HG03097 (cell line): ENCODE data around the gene ONECUT2.

Experiments
- ATAC-seq: cut with Tn5 transposase; IDR thresholded peaks from one replicate; pipeline ENCODE4 v1.9.1; 2021; ENCODE audit not compliant: unreplicated experiment, low FRiP score

ONECUT2 gene

DNA sequence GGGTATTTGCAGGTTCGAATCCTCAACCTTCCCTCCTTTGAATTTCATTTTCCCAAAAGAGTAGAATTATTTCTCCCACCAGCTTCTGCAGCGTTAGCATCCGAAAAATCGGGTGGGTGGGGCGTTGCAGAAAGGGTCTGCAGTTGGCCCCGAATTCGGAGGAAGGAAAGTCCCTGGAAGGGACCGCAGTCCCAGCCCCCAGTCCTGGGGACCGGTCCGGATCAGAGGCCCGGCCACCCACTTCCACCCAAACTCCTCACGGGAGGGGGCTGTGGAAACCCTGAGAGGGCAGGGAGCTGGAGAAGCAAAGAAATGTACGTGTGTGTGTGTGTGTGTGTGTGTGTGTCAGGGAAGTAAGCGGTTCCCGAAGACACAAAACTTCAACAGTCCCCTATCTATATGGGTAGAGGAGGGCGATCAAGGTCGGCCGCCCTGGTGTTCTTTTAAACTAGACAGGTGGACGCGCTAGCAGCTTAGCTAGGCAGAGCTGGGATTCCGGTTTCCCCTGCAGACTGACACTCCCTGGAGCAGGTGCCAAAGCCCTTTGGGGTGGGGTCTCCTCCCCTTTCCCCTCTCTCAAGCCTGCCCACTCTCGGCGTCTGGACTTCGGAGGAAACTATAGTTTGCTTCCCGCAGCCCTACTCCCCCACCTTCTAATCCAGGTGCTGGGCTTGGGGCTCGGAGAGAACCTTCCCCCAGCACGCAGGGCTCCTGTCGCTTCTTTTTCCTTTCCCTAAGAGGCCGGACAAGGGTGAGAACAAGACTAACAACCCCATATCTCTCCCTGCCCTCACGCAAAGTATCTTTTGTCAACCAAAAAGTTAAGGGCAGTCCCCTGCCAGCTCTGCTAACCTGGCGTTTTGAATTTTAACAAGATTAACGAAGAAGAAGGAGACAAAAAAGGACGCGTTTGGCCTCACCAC lies 4.8 kb upstream of the ONECUT2 start:
- ATAC-seq = no peak

DNA sequence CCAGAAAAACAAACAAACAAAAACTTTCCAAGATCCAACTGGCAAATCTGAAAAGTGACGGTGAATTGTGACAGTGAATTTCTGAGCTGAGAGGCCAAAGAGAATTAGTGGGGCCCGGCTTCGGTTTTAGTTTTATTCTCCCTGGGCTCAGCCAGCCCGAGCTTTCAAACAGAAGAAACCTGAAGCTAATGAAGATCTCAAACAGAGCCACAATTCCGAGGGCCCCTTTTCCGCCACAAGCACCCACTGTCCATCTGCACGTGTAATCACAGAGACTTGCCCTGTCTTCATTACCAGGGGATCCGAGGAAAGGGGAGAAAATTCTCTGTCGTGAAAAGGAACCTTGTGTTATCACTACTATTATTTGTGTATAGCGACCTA lies 4.2 kb upstream of the ONECUT2 start:
- no peak for ATAC-seq

DNA sequence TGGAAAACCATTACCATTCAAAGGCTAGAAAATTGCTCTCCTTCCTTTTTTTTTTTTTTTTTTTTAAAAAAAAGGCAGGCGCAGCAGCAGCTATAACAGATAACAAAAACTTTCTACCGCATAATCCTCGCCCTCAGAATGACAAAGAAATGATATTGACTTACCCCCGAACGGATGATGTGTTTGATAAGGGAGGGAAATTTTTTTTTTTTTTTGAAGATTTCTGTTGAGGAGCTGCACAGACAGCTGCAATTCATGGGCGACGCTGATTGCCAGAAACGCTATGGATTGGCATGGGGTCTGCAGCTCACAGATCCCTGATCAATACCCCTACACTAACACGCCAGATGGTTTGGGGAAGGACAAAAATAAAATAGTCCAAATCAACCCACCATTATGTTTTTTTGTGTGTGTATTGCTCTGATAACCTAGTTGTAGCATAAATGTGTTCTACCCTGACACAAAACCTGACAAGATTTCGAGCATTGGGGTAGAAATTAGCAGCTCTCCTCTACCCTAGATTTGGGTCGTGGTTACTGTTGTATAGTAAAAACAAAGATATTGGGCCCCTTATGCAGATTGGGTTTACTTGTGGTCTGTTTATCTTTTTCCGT lies 3.6 kb upstream of the ONECUT2 start:
- ATAC-seq = no peak

DNA sequence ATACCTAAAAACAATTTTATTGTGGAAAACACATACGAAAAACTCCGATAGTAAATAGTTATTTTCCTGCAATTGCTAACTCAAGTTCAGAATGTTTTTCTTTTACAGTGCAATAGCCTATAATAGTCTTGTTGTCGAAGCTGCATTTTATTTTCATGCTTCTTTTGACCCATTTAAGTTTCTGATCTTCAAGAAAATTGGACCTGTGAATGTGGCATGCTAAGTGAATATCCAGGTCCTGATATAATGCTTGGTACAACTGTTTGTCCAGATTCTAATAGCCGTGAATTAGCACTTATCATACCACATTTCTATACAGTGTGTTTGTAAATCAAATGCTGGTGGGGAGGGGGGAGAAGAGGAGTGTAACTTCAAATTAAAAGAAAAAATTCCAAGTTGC lies 3.0 kb upstream of the ONECUT2 start:
- no peak for ATAC-seq

DNA sequence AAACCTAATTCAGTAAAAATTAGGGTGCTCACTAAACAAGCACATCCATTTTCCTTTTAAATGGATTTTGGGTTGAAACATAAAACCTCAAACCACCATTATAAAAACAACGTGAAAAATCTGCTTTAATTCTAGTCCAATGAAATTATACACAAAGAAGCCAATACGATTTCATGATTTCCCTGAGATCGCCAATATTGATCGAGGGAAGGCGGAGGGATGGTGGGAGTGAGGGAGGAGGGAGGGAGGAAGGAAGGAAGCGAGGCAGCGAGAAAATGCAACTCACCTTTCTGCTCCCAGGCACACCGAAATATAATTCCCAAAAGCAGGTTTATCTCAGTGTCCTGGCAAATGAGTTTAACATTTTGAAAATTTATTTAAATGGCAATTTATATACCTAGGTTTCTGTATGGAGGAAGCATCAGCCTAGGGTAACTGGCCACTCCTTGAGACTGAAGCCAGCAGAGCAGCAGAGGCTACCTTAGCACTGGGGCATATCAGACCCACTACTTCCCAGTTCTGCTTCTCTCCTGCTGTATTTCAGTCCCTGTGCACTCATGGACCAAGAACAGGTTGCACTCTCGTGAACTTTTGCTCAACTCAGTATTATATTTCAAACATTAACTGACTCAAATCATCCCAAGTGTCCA lies 2.3 kb upstream of the ONECUT2 start:
- no peak for ATAC-seq

DNA sequence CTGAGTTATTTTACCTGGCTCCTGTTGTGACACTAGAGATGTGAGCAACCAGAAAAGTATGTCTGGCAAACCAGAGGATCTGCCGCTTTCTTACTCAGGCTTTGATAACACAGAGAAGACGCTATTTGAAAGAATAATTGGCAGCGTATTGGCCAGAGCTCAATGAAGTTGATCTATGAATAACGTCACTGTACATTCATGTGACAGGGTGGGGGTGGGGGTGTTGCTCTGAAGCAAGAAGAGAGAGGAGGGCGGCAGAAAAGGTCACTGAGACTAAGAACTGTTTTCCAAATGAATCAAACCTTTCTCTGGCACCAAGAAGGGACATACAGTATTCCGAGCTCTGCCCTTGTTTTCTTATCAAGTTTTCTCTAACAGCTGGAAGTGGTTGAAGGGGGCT lies 1.7 kb upstream of the ONECUT2 start:
- no peak for ATAC-seq

DNA sequence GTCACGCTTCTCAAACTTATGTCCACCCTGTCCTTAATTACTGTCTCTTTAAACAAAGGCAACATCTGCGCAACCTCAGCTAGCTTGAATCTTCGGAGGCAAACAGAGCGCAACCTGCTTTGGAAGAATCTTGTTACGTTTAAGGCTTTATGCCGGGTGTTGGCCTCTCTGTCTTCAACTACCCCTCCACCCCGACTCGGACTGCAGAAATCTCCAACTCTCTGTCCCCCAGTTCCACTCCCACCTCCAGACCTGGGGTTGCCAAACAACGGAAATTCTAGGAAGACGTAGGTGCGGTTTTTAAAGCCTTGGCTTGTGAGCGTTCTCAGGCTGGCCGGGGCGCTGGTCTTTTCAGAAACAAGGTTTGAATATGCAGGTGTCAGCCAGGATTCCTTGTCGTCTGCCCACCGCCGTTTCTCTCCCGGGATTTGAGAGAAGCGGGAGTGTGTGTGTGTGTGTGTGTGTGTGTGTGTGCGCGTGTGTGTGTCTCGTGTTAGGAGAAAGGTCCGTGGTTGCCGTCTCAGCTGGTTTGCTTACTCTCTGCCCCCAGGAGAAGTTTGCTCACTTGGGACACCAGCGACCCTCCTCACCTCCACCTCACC lies 1.1 kb upstream of the ONECUT2 start:
- no peak for ATAC-seq

DNA sequence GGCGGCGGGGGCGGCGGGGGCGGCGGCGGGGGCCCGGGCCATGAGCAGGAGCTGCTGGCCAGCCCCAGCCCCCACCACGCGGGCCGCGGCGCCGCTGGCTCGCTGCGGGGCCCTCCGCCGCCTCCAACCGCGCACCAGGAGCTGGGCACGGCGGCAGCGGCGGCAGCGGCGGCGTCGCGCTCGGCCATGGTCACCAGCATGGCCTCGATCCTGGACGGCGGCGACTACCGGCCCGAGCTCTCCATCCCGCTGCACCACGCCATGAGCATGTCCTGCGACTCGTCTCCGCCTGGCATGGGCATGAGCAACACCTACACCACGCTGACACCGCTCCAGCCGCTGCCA lies 644 bp downstream of the ONECUT2 start:
- no peak for ATAC-seq

DNA sequence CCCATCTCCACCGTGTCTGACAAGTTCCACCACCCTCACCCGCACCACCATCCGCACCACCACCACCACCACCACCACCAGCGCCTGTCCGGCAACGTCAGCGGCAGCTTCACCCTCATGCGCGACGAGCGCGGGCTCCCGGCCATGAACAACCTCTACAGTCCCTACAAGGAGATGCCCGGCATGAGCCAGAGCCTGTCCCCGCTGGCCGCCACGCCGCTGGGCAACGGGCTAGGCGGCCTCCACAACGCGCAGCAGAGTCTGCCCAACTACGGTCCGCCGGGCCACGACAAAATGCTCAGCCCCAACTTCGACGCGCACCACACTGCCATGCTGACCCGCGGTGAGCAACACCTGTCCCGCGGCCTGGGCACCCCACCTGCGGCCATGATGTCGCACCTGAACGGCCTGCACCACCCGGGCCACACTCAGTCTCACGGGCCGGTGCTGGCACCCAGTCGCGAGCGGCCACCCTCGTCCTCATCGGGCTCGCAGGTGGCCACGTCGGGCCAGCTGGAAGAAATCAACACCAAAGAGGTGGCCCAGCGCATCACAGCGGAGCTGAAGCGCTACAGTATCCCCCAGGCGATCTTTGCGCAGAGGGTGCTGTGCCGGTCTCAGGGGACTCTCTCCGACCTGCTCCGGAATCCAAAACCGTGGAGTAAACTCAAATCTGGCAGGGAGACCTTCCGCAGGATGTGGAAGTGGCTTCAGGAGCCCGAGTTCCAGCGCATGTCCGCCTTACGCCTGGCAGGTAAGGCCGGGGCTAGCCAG lies 1.2 kb downstream of the ONECUT2 start:
- ATAC-seq = no peak

DNA sequence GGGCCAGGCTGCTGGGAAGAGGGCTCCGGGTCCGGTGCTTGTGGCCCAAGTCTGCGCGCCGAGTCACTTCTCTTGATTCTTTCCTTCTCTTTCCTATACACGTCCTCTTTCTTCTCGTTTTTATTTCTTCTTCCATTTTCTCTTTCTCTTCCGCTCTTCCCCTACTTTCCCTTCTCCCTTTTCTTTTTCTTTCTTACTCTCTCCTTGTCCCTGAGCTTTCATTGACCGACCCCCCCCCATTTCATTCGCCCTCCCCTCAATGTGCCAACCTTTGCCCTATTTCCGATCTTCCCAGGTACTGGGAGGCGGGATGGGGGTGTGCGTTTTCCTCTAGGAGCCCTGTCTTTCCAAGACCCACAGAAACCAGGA lies 1.8 kb downstream of the ONECUT2 start:
- ATAC-seq = no peak

DNA sequence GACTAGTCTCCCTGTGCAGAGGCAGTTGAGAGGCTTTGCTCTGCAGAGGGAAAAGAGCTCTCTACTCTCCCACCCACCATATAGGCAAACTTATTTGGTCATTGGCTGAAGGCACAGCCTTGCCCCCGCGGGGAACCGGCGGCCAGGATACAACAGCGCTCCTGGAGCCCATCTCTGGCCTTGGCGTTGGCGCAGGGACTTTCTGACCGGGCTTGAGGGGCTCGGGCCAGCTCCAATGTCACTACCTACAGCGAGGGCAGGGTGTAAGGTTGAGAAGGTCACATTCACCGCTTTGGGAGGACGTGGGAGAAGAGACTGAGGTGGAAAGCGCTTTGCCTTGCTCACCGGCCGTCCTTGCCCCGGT lies 2.2 kb downstream of the ONECUT2 start:
- ATAC-seq = no peak

DNA sequence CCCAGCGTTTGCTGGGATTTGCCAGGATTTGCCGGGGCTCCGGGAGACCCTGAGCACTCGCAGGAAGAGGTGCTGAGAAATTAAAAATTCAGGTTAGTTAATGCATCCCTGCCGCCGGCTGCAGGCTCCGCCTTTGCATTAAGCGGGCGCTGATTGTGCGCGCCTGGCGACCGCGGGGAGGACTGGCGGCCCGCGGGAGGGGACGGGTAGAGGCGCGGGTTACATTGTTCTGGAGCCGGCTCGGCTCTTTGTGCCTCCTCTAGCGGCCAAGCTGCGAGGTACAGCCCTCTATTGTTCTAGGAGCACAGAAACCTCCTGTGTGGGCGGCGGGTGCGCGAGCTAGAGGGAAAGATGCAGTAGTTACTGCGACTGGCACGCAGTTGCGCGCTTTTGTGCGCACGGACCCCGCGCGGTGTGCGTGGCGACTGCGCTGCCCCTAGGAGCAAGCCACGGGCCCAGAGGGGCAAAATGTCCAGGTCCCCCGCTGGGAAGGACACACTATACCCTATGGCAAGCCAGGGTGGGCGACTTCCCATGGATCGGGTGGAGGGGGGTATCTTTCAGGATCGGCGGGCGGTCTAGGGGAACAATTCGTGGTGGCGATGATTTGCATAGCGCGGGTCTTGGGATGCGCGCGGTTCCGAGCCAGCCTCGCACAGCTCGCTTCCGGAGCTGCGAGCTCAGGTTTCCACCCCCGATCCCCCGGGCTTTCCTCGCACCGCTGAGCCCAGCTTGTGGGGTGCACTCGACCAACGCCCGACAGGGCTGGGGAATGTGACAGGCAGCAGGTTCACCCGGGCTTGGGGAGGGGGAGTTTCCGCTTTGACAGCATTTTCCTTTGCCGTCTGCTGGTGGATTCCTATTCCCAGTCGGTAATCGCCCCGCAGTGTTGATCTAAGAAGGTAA lies 2.8 kb downstream of the ONECUT2 start:
- ATAC-seq = no peak

DNA sequence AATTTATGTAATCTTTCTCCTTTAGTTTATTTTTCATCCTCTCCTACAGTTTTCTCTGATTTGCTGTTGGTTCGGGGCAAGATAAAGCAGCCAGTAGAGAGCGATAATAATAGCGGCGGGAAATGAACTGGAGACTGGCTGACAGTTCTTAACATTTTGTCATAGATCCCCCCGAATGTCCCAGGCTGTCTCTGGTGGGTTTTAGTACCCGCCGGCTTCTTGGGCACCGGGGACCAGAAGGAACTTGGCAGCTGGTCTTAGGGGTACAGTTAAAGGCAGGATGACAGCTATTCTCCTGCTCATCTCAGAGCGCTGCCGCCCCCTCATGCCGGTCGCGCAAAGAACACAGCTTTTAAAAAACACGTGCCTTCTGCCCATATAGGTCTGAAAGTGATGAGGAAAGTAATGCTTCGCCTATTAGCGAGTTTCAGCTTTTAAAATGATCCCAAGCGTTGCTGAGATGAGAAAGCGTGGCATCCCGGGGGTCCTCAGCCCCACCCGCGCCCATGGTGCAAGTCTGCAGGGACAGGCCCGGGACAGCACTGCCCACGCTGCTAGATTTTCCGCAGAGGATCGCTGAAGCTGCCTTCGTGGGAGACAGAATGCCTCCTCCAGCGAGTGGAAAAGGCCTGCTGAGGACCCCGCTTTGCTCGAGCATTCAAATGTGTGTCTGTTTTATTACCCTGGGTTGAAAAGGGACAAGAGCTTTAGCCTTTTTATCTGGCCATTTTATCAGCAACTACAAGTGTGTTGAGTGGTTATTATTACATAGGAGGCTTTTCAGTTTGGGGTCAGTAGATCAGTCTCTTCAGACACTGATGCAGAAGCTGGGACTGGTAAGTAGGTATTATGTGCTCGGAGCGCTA lies 3.8 kb downstream of the ONECUT2 start:
- no peak for ATAC-seq

DNA sequence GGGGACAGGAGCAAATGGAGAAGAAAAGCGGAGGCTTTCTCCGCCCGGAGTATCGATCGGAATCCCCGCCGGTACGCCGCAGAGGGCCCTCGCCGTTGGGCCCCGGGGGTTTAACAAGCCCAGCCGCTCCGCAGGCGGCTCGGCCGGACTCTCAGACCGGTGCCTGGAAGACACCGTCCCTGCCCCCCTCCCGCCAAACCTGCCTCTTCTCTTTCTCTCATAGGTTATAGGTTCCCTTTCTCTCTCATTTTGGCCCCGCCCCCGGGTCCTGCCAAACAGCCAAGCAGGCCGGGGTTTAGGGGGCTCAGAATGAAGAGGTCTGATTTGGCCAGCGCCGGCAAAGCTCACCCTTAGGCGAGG lies 4.4 kb downstream of the ONECUT2 start:
- ATAC-seq = no peak

DNA sequence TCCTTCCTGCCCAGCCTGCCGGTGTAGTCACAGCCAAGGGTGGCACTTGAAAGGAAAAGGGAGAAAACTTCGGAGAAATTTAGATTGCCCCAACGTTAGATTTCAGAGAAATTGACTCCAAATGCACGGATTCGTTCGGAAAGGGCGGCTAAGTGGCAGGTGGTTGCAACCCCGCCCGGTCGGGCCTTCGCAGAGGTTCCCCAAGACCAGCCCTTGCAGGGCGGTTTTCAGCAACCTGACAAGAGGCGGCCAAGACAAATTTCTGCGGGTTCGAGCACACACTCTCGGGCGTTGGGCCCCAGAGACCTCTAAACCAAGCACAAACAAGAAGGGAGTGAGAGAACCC lies 4.8 kb downstream of the ONECUT2 start:
- ATAC-seq = no peak

DNA sequence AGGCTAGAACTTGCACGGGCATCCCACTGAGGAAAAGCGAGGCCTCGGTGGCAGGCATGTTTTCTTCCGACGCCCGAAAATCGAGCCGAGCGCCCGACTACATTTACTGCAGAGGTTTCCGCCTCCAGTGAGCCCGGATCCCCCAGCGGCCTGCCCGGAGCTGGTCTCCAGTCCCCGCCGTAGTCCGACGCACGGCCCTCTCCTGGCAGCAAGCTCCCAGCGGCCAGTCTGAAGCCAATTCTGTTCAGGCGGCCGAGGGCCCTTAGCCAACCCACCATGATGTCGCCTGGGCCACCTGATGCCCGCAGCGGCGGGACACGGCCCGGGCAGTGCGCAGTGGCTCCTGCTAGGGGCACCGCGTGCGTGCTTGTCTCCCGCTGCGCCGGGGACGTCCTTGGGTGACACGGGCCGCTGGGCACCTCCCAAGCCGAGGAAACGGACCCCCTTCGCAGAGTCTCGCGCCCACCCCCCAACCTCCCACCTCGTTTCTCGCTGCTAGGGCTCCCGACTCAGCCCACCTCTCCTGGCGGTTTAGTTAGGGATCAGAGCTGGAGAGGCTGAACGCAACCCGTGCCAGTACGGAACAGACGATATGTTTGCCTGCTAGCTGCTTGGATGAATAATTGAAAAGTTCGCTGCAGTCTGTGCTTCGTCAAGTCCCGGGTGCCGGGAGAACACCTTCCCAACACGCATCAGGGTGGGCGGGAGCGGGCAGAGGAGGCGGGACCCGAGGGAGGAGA lies 5.3 kb downstream of the ONECUT2 start:
- ATAC-seq = no peak

DNA sequence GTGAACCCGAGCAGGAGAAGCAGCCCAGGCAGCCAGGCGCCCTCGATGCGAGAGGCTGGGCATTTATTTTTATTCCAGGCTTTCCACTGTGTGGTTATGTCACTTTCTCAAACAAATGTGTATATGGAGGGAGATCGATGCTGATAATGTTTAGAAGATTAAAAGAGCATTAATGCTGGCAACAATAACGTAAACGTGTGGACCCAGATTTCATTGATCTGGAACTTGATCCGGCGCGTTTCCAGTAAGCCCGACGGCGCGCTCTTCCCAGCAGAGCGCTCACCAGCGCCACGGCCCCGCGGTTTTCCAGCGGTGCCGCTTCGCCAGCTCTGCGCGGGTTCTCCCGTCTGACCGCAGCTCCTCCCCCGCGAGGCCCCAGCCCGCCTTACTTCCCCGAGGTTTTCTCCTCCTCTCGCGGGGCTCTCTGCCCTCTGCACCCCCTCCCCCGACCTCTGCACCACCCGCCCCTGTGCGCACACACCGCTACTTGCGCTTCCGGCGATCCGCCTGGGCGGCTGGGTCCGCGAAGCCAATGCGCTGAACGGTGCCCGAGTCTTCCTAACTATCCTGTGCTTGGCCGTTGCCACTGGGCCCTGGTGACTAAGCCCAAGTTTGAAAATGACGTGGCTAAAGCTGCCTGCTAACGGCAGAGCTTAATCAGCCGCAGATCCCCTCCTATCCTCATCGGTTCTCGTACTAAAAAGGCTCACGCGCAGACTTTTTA lies 6.1 kb downstream of the ONECUT2 start:
- no peak for ATAC-seq

DNA sequence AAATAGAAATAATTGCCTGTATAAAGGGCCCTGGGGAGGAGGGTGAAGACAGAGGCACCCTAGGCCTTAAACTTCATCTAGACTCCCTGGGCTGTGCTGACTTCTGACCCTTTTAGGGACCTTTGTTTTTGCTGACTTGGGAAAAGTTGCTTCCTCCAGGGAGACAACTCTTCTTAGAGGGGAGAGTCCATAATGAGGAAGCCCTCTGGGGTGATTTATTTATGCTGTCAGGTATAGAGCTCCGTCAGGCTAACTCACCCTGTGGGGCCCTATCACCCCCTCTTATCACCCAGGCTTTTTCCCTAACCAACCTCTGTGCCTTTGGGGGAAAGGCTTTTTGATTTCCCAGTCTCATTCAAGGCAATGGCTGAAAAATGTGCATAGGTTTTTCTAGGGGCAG lies 8.1 kb downstream of the ONECUT2 start:
- ATAC-seq = no peak
